ENCODE results near the gene TSPAN17. TPM values are rescaled to one million over a fixed set of nuclear protein-coding genes. Genes with fewer than 3 reads are reported as not detected.

The TSPAN17 gene, protein sequence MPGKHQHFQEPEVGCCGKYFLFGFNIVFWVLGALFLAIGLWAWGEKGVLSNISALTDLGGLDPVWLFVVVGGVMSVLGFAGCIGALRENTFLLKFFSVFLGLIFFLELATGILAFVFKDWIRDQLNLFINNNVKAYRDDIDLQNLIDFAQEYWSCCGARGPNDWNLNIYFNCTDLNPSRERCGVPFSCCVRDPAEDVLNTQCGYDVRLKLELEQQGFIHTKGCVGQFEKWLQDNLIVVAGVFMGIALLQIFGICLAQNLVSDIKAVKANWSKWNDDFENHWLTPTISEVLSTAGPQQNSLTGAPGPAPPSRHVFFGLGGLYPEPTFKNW
- polyA plus RNA-seq (2011; rRNA removed) (33.7 and 35.6 TPM in 2 replicates), polyA plus RNA-seq (2017; fragmentation: RNase III; extraction: RNeasy Plus Mini Kit Qiagen cat#74134 plus additional on column Dnase treatment) (45.7 to 49.4 TPM (median 47.4 TPM) in 3 replicates), polyA minus RNA-seq (2011; rRNA and poly(A)+ RNA removed) (72.8 and 73.0 TPM in 2 replicates)
- polyA plus RNA-seq (2012; cell fraction: cytosol; rRNA removed) = 37.8 and 52.9 TPM in 2 replicates
- 71.4 and 73.3 TPM in 2 replicates for polyA plus RNA-seq (2012; cell fraction: nucleus; rRNA removed)

DNA sequence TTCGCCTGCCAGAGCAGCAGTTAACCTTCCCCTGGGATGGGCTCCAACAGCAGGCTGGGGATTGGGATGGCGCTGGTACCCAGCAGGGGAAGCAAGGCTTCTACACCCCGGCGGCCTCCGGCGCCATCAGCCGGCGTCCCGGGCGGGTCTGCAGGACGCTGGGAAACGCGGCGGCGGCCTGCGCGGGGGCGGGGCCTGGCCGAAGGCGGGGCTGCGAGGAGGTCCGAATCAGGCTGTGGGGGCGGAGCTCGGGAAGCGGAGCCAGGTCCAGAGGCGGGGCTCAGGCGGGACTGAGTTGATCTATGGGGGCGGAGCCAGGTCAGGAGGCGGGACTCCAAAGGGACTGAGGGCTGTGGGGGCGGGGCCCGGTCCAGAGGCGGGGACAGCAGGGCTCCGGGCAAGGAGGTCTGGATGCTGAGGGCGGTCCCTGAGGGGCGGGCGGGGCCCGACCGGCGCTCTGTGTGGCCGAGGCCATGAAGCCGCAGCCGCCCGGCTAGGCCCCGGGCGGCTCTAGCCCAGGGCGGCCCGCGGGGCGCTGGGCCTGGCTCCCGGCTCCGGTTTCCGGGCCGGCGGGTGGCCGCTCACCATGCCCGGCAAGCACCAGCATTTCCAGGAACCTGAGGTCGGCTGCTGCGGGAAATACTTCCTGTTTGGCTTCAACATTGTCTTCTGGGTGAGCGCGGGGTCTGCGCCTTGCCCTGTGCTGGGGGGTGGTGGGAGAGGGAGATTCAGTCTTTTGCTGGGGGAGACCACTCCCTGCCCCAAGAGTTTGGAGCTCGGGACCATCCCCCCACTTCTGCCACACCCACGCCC is at the start of gene TSPAN17:
TSPAN17 (plus strand) TSS at position 455 of the 813 bp plus-strand sequence; CDS start at position 587, 132 bp downstream.
- H3K4me2 ChIP-seq = peak within 1 kb of the TSS; percentile 94
- FAIRE-seq = peak; percentile 82
- peak; percentile 92 to 98 for DNase-seq (ENCODE audit: low read depth in 1 of 2, low spot score in 1 of 2)
- H3K4me1 ChIP-seq = peaks cover 14% of the 10 kb centered on the region
- H3K27ac ChIP-seq = peak within 1 kb of the TSS; percentile 86 to 94
- H3K9me3 ChIP-seq = no peaks in the 10 kb centered on the region
- ChIA-PET CTCF (interaction anchor here (0.6 to 6.8 kb wide), 20 partner anchors 11 to 466 kb away, joined by 3 to 68 read pairs (median 4); partner anchors contain the start of gene FAF2), POLR2A (interaction anchor here (0.5 to 2.5 kb wide), 17 partner anchors 10 to 226 kb away, joined by 3 to 24 read pairs (median 4); partner anchors contain the start of genes EIF4E1B, FAF2, RNF44 and SNCB)
- peak; percentile 82 to 95 for ATAC-seq
- WGBS (ENCODE audit: missing lambda C conversion rate) = 5% methylated on average over 8 of the region's 63 CpGs
- peak within 1 kb of the TSS; percentile 66 for H3K4me3 ChIP-seq
- TF ChIP-seq RCOR1 (IDR thresholded peaks at IDR 0.05; ENCODE audit: low read depth, low read length) = no peak
- 0 out of 2 replicates have a peak, but pooled peaks have one; percentile 10 for TF ChIP-seq TFCP2L1 (CRISPR knock-in tag; IDR thresholded peaks at IDR 0.05)
- TF ChIP-seq HOXA7 (CRISPR knock-in tag; IDR thresholded peaks at IDR 0.05) = no peak
- no peak for TF ChIP-seq RFX5 (IDR thresholded peaks at IDR 0.05)
- TF ChIP-seq, protein P1, sequence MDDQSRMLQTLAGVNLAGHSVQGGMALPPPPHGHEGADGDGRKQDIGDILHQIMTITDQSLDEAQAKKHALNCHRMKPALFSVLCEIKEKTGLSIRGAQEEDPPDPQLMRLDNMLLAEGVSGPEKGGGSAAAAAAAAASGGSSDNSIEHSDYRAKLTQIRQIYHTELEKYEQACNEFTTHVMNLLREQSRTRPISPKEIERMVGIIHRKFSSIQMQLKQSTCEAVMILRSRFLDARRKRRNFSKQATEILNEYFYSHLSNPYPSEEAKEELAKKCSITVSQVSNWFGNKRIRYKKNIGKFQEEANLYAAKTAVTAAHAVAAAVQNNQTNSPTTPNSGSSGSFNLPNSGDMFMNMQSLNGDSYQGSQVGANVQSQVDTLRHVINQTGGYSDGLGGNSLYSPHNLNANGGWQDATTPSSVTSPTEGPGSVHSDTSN (IDR thresholded peaks at IDR 0.05) = no peak
- no peak for TF ChIP-seq ZSCAN20 (CRISPR knock-in tag; IDR thresholded peaks at IDR 0.05)
- no peak for TF ChIP-seq HOXB5 (CRISPR knock-in tag; IDR thresholded peaks at IDR 0.05)
- no peak for TF ChIP-seq RARB (CRISPR knock-in tag; IDR thresholded peaks at IDR 0.05)
- TF ChIP-seq NR3C1 (IDR thresholded peaks at IDR 0.05) = no peak
- no peak for TF ChIP-seq NPAS2 (CRISPR knock-in tag; IDR thresholded peaks at IDR 0.05; ENCODE audit: borderline replicate concordance)
- TF ChIP-seq SMC3 (IDR thresholded peaks at IDR 0.05) = peak; percentile 56; the same call in 2 of the 3 replicates
- peak; percentile 32 to 66 for TF ChIP-seq RAD21 (conservative IDR thresholded peaks at IDR 0.05 in 1 of 2, IDR thresholded peaks at IDR 0.05 in 1 of 2)
- no peak for TF ChIP-seq FOXS1 (CRISPR knock-in tag; IDR thresholded peaks at IDR 0.05)
- TF ChIP-seq, protein P2, sequence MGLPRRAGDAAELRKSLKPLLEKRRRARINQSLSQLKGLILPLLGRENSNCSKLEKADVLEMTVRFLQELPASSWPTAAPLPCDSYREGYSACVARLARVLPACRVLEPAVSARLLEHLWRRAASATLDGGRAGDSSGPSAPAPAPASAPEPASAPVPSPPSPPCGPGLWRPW (IDR thresholded peaks at IDR 0.05) = no peak
- no peak for TF ChIP-seq HOXB13 (CRISPR knock-in tag; IDR thresholded peaks at IDR 0.05; ENCODE audit: low read depth)
- TF ChIP-seq CBX8 (IDR thresholded peaks at IDR 0.05) = no peak
- TF ChIP-seq EHMT2 (IDR thresholded peaks at IDR 0.05; ENCODE audit: low read depth) = no peak
- TF ChIP-seq BHLHE40 (IDR thresholded peaks at IDR 0.05; ENCODE audit: low read depth, low read length) = no peak
- TF ChIP-seq, protein P3, sequence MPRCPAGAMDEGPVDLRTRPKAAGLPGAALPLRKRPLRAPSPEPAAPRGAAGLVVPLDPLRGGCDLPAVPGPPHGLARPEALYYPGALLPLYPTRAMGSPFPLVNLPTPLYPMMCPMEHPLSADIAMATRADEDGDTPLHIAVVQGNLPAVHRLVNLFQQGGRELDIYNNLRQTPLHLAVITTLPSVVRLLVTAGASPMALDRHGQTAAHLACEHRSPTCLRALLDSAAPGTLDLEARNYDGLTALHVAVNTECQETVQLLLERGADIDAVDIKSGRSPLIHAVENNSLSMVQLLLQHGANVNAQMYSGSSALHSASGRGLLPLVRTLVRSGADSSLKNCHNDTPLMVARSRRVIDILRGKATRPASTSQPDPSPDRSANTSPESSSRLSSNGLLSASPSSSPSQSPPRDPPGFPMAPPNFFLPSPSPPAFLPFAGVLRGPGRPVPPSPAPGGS (IDR thresholded peaks at IDR 0.05) = peak; percentile 89; the same call in 2 of the 3 replicates
- TF ChIP-seq ZFP36 (IDR thresholded peaks at IDR 0.05; ENCODE audit: borderline replicate concordance, partially characterized antibody) = no peak
- no peak for TF ChIP-seq ESRRA (IDR thresholded peaks at IDR 0.05; ENCODE audit: borderline replicate concordance, low read length)
- TF ChIP-seq, protein P4, sequence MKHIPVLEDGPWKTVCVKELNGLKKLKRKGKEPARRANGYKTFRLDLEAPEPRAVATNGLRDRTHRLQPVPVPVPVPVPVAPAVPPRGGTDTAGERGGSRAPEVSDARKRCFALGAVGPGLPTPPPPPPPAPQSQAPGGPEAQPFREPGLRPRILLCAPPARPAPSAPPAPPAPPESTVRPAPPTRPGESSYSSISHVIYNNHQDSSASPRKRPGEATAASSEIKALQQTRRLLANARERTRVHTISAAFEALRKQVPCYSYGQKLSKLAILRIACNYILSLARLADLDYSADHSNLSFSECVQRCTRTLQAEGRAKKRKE (CRISPR knock-in tag; IDR thresholded peaks at IDR 0.05; ENCODE audit: low read depth) = no peak
- TF ChIP-seq KDM1A (IDR thresholded peaks at IDR 0.05; ENCODE audit: low read depth) = no peak
- no peak for TF ChIP-seq FOSL2 (IDR thresholded peaks at IDR 0.05)
- 0 out of 2 replicates have a peak, but pooled peaks have one; percentile 7 for TF ChIP-seq FOSL2 (CRISPR knock-in tag; IDR thresholded peaks at IDR 0.05)
- TF ChIP-seq, protein P5, sequence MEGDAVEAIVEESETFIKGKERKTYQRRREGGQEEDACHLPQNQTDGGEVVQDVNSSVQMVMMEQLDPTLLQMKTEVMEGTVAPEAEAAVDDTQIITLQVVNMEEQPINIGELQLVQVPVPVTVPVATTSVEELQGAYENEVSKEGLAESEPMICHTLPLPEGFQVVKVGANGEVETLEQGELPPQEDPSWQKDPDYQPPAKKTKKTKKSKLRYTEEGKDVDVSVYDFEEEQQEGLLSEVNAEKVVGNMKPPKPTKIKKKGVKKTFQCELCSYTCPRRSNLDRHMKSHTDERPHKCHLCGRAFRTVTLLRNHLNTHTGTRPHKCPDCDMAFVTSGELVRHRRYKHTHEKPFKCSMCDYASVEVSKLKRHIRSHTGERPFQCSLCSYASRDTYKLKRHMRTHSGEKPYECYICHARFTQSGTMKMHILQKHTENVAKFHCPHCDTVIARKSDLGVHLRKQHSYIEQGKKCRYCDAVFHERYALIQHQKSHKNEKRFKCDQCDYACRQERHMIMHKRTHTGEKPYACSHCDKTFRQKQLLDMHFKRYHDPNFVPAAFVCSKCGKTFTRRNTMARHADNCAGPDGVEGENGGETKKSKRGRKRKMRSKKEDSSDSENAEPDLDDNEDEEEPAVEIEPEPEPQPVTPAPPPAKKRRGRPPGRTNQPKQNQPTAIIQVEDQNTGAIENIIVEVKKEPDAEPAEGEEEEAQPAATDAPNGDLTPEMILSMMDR (IDR thresholded peaks at IDR 0.05) = peak; percentile 30; the same call in 2 of the 3 replicates
- no peak for TF ChIP-seq FOSB (CRISPR knock-in tag; IDR thresholded peaks at IDR 0.05)
- TF ChIP-seq, protein P6, sequence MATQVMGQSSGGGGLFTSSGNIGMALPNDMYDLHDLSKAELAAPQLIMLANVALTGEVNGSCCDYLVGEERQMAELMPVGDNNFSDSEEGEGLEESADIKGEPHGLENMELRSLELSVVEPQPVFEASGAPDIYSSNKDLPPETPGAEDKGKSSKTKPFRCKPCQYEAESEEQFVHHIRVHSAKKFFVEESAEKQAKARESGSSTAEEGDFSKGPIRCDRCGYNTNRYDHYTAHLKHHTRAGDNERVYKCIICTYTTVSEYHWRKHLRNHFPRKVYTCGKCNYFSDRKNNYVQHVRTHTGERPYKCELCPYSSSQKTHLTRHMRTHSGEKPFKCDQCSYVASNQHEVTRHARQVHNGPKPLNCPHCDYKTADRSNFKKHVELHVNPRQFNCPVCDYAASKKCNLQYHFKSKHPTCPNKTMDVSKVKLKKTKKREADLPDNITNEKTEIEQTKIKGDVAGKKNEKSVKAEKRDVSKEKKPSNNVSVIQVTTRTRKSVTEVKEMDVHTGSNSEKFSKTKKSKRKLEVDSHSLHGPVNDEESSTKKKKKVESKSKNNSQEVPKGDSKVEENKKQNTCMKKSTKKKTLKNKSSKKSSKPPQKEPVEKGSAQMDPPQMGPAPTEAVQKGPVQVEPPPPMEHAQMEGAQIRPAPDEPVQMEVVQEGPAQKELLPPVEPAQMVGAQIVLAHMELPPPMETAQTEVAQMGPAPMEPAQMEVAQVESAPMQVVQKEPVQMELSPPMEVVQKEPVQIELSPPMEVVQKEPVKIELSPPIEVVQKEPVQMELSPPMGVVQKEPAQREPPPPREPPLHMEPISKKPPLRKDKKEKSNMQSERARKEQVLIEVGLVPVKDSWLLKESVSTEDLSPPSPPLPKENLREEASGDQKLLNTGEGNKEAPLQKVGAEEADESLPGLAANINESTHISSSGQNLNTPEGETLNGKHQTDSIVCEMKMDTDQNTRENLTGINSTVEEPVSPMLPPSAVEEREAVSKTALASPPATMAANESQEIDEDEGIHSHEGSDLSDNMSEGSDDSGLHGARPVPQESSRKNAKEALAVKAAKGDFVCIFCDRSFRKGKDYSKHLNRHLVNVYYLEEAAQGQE (IDR thresholded peaks at IDR 0.05) = no peak
